Epithelial cell of esophagus (primary cell): ENCODE results near the gene TSPO.

ENCODE experiments used
- DNase-seq: peaks from one replicate; pipeline ENCODE4 v3.0.0; 2010; ENCODE audit warnings: low read depth
- H3K4me3 ChIP-seq: 2 replicates; pipeline ENCODE4 v1.5.1; 2011; ENCODE audit warnings: mild to moderate bottlenecking, low read length, control low read depth
- TF ChIP-seq, protein P1 (sequence below): IDR thresholded peaks from 2 replicates; pipeline ENCODE4 v1.5.1; 2011; ENCODE audit warnings: low read depth, mild to moderate bottlenecking, low read length, control low read depth, inconsistent platforms; ENCODE audit not compliant: insufficient read depth; ENCODE audit errors: missing control alignments

The TSPO gene

GRCh38 chr22:43208703-43209522, 57.6 kb downstream of the TSPO start:
- H3K4me3 ChIP-seq: no peak overlapping the region
- TF ChIP-seq, protein P1, sequence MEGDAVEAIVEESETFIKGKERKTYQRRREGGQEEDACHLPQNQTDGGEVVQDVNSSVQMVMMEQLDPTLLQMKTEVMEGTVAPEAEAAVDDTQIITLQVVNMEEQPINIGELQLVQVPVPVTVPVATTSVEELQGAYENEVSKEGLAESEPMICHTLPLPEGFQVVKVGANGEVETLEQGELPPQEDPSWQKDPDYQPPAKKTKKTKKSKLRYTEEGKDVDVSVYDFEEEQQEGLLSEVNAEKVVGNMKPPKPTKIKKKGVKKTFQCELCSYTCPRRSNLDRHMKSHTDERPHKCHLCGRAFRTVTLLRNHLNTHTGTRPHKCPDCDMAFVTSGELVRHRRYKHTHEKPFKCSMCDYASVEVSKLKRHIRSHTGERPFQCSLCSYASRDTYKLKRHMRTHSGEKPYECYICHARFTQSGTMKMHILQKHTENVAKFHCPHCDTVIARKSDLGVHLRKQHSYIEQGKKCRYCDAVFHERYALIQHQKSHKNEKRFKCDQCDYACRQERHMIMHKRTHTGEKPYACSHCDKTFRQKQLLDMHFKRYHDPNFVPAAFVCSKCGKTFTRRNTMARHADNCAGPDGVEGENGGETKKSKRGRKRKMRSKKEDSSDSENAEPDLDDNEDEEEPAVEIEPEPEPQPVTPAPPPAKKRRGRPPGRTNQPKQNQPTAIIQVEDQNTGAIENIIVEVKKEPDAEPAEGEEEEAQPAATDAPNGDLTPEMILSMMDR: no peak
- no peak for DNase-seq

DNA sequence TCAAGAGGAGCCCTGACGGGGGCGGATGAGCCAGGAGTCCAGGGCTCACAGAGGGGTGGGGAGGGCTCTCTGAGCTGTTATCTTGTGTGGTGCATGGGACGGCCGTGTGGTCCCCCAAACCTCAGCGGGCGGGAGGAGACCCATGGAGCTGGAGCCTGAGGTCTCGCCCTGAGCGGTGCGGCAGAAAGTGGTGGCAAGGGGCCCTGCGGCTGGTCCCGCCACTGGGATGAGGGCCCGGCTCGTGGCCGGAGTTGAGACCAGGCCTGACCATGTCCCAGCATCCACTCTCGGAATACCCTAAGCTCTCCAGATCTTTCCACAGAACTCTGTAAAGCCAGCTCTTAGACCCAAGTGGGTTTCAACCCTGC, 58.1 kb downstream of the TSPO start:
- TF ChIP-seq, protein P1: no peak
- no peak overlapping the region for H3K4me3 ChIP-seq
- DNase-seq: no peak

- DNase-seq: no peak
- TF ChIP-seq, protein P1: no peak
- no peak overlapping the region for H3K4me3 ChIP-seq
These were observed 58.6 kb downstream of the TSPO start for GRCh38 chr22:43209971-43210370.

GRCh38 chr22:43210631-43211515, 59.5 kb downstream of the TSPO start:
- TF ChIP-seq, protein P1: no peak
- H3K4me3 ChIP-seq: no peak overlapping the region
- no peak for DNase-seq

- H3K4me3 ChIP-seq: no peak overlapping the region
- TF ChIP-seq, protein P1: no peak
- DNase-seq: no peak
These were observed 60.6 kb downstream of the TSPO start for GRCh38 chr22:43211941-43212433.

GRCh38 chr22:43212434-43212952, 61.1 kb downstream of the TSPO start:
- no peak for DNase-seq
- H3K4me3 ChIP-seq: no peak overlapping the region
- TF ChIP-seq, protein P1: no peak
